Vagina (tissue), 2 donors: Measurements from ENCODE around the gene NXPH1. TPM values are rescaled to one million over a fixed set of nuclear protein-coding genes. Genes with fewer than 3 reads are reported as not detected.

Source experiments
- DNase-seq, 2 donors: peaks; one replicate each; pipeline ENCODE4 v3.0.0-alpha.2; 2017; ENCODE audit errors: extremely low spot score in 2 of 2
- H3K27ac ChIP-seq: fragments of 200-600 bp; sonication (generic); one replicate; pipeline ENCODE4 v1.5.1; 2019
- H3K27me3 ChIP-seq: fragments of 200-600 bp; sonication (generic); one replicate; pipeline ENCODE4 v1.5.1; 2019
- H3K36me3 ChIP-seq, 2 donors: fragments of 200-600 bp; sonication (generic); one replicate each; pipeline ENCODE4 v1.5.1; 2017 to 2019
- H3K4me1 ChIP-seq: fragments of 200-600 bp; sonication (generic); one replicate; pipeline ENCODE4 v1.5.1; 2019
- H3K4me3 ChIP-seq, 2 donors: fragments of 200-600 bp; sonication (generic); 1 replicate in 1 of 2; 2 replicates in 1 of 2; pipeline ENCODE4 v1.5.1; 2016 to 2019
- H3K9me3 ChIP-seq: fragments of 200-600 bp; sonication (generic); one replicate; pipeline ENCODE4 v1.5.1; 2019
- POLR2A ChIP-seq, 2 donors: fragments of 450-650 bp; IDR thresholded peaks; one replicate each; pipeline ENCODE4 v1.6.1; 2017; ENCODE audit warnings: antibody characterized with exemption in 2 of 2, mild to moderate bottlenecking in 2 of 2, moderate library complexity in 2 of 2
- POLR2AphosphoS5 ChIP-seq, 2 donors: sonication (generic); formaldehyde crosslinking; IDR thresholded peaks; one replicate each; pipeline ENCODE4 v1.9.0; 2017; ENCODE audit warnings: antibody characterized with exemption in 2 of 2, mild to moderate bottlenecking in 2 of 2, low read depth in 1 of 2; ENCODE audit not compliant: insufficient read depth in 1 of 2
- intact Hi-C: fragments of 100-400 bp; cut with DNase I; formaldehyde crosslinking; loops from one replicate; pipeline ENCODE4 v1.15.1; 2023
- total RNA-seq: library from RNA; depleted of rRNA; stranded (reverse); fragments of >200 nt; gene quantifications from one replicate; pipeline ENCODE4 v1.2.3, GENCODE V29; 2016
- TF ChIP-seq, protein P1 (sequence below), 3 experiments: fragments of 450-650 bp in 2 of 3; fragments of 200-600 bp in 1 of 3; sonication (generic) in 1 of 3; IDR thresholded peaks; one replicate each; pipeline ENCODE4 v1.5.1; 2017 to 2019; ENCODE audit warnings: antibody characterized with exemption in 3 of 3, mild to moderate bottlenecking in 2 of 3, moderate library complexity in 2 of 3

The NXPH1 gene
- total RNA-seq, 1 donor from 2014 or later, result 0.25 TPM

DNA sequence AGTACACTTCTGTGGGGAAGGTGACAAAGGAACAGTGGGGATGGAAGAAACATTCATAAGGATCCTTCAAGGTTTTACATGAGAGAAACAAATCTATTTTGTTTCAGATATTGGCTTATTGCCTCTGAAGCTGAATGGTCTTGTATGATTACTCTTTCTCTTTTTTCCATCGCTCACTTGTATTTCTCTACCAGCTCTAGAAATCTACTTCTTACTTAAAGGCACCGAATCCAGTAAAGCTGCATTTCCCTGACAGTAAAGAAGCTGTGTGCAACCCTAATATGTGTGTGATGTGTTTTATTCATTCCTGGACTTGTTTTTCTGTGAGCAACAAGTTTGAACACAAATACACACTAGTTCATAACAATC, 45.2 kb upstream of the NXPH1 start:
- Histone ChIP-seq H3K4me3 (no peak overlapping the region), H3K4me1 (no peaks in the 10 kb centered on the region), H3K27ac (no peak overlapping the region), H3K9me3 (no peaks in the 10 kb centered on the region), H3K36me3 (no peaks in the 10 kb centered on the region), H3K27me3 (no peaks in the 10 kb centered on the region)
- intact Hi-C loops, result no loop called here
- no peak for TF ChIP-seq POLR2A (IDR thresholded peaks at IDR 0.05)
- TF ChIP-seq, protein P1, sequence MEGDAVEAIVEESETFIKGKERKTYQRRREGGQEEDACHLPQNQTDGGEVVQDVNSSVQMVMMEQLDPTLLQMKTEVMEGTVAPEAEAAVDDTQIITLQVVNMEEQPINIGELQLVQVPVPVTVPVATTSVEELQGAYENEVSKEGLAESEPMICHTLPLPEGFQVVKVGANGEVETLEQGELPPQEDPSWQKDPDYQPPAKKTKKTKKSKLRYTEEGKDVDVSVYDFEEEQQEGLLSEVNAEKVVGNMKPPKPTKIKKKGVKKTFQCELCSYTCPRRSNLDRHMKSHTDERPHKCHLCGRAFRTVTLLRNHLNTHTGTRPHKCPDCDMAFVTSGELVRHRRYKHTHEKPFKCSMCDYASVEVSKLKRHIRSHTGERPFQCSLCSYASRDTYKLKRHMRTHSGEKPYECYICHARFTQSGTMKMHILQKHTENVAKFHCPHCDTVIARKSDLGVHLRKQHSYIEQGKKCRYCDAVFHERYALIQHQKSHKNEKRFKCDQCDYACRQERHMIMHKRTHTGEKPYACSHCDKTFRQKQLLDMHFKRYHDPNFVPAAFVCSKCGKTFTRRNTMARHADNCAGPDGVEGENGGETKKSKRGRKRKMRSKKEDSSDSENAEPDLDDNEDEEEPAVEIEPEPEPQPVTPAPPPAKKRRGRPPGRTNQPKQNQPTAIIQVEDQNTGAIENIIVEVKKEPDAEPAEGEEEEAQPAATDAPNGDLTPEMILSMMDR (IDR thresholded peaks at IDR 0.05), result no peak
- no peak for TF ChIP-seq POLR2AphosphoS5 (IDR thresholded peaks at IDR 0.05; ENCODE audit: insufficient read depth in 1 of 2, low read depth in 1 of 2)
- no peak for DNase-seq

DNA sequence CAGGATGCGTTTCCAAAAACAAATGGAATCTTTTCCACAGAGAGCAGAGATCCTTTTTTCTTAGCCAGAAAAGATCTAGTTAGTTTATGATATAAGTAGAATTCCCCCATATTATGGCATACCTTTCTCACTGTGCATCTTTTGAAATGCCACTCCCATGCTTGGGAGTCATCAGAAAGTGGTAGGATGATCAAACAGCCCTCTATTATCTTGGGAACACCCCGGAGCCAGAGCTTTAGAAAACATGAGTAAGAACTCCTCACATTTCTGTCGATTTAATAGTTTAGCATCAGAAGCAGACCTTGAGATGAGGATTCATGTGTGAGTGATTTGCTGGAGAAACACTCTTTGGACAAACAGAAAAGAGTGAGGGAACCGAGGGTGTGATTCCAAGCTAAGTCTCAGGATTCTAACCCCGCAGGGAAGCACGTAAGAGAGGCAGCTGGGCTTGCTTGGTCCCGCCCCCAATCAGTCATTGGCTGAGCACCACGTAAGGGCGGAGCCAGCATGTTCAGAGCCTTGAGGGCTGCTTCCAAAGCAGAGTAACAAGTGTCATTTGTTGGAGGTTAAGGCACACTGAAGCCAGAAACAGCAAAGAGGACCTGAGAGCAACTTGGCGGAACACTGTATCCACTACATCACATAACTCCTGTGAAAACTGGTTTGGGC, 43.7 kb upstream of the NXPH1 start:
- Histone ChIP-seq H3K9me3 (no peaks in the 10 kb centered on the region), H3K27me3 (no peaks in the 10 kb centered on the region), H3K4me3 (no peak overlapping the region), H3K27ac (no peak overlapping the region), H3K36me3 (no peaks in the 10 kb centered on the region), H3K4me1 (no peaks in the 10 kb centered on the region)
- intact Hi-C loops, result no loop called here
- no peak for DNase-seq
- TF ChIP-seq, protein P1 (IDR thresholded peaks at IDR 0.05), result no peak
- TF ChIP-seq POLR2AphosphoS5 (IDR thresholded peaks at IDR 0.05; ENCODE audit: insufficient read depth in 1 of 2, low read depth in 1 of 2), result no peak
- no peak for TF ChIP-seq POLR2A (IDR thresholded peaks at IDR 0.05)

DNA sequence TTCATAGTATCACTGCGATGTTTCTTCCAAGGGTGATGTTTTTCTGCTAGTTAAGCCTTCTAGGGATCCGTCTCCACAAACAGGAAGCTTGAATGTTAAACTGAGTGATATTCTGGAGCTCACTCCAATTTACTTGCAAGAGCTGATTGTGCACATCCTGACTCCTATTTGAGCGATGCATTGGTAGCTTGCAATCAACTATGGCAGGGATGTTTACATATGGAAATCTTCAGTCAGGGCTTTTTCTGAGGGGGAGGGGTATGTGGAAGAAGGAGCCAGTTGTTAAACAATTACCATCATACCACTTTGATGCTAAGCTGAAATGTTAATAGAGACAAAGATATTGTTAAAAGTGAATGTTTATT, 43.2 kb upstream of the NXPH1 start:
- intact Hi-C loops, result no loop called here
- no peak overlapping the region for H3K4me3 ChIP-seq
- no peaks in the 10 kb centered on the region for H3K4me1 ChIP-seq
- H3K9me3 ChIP-seq, result no peaks in the 10 kb centered on the region
- no peaks in the 10 kb centered on the region for H3K36me3 ChIP-seq
- no peaks in the 10 kb centered on the region for H3K27me3 ChIP-seq
- H3K27ac ChIP-seq, result no peak overlapping the region
- no peak for DNase-seq
- TF ChIP-seq POLR2A (IDR thresholded peaks at IDR 0.05), result no peak
- TF ChIP-seq, protein P1 (IDR thresholded peaks at IDR 0.05), result no peak
- TF ChIP-seq POLR2AphosphoS5 (IDR thresholded peaks at IDR 0.05; ENCODE audit: insufficient read depth in 1 of 2, low read depth in 1 of 2), result no peak

DNA sequence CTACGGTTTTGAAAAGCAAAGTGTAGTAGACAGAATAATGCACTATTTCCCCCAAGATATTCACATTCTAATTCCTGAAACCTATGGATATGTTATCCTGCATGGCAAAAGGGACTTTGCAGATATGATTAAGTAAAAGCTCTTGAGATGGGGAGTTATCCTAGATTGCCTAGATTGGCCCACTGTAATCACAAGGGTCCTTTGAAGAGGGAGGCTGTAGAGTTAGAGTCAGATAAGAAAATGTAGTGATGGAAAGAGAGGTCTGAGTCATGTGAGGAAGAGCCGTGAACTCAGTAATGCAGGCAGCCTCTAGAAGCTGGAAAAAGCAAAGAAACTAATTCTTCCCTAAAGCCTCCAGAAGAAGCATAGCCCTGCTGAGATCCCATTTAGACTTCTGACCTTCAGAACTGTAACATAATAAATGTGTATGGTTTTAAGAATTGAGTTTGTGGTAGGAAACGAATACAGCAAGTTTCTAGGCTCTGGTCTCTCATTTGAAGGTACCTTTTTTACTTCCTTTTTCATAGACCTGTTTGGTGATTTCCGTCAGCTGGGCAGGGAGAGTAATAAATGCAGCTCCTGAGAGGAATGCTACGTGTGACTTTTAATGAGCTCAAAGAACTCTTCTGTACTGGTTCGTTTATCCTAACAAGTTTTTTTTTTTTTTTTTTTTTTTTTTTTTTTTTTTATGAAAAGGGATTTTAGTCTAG, 41.9 kb upstream of the NXPH1 start:
- Histone ChIP-seq H3K27me3 (no peaks in the 10 kb centered on the region), H3K36me3 (no peaks in the 10 kb centered on the region), H3K9me3 (no peaks in the 10 kb centered on the region), H3K4me1 (no peaks in the 10 kb centered on the region), H3K27ac (no peak overlapping the region), H3K4me3 (no peak overlapping the region)
- TF ChIP-seq POLR2AphosphoS5 (IDR thresholded peaks at IDR 0.05; ENCODE audit: insufficient read depth in 1 of 2, low read depth in 1 of 2) (no peak), POLR2A (IDR thresholded peaks at IDR 0.05) (no peak)
- TF ChIP-seq, protein P1 (IDR thresholded peaks at IDR 0.05), result no peak
- intact Hi-C loops, result no loop called here
- DNase-seq, result no peak

DNA sequence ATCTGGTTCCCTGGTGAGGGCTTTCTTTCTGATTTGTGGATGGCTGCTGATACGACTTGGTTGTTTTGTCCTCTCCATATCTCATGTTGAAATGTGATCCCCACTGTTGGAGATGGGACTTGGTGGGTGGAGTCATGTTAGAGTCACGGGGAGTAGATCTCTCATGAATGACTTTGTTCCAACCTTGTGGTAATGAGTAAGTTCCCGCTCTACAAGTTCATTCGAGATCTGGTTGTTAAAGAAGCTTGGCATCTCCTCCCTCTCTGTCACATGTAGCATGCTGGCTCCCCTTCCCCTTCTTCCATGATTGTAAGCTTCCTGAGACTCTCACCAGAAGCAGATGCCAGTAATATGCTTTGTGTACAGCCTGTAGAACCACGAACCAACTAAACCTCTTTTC, 37.1 kb upstream of the NXPH1 start:
- no peak for TF ChIP-seq POLR2AphosphoS5 (IDR thresholded peaks at IDR 0.05; ENCODE audit: insufficient read depth in 1 of 2, low read depth in 1 of 2)
- TF ChIP-seq, protein P1 (IDR thresholded peaks at IDR 0.05), result no peak
- no peak for TF ChIP-seq POLR2A (IDR thresholded peaks at IDR 0.05)
- intact Hi-C loops, result no loop called here
- no peaks in the 10 kb centered on the region for H3K27me3 ChIP-seq
- H3K27ac ChIP-seq, result no peak overlapping the region
- DNase-seq, result no peak
- no peak overlapping the region for H3K4me3 ChIP-seq
- no peaks in the 10 kb centered on the region for H3K4me1 ChIP-seq
- H3K36me3 ChIP-seq, result no peaks in the 10 kb centered on the region
- H3K9me3 ChIP-seq, result no peaks in the 10 kb centered on the region
